GM12872 (cell line): ENCODE measurements around the gene DGKG.

Experiments used
- TF ChIP-seq, protein P1 (sequence below): IDR thresholded peaks from 3 replicates; pipeline ENCODE4 v1.5.1; 2011; ENCODE audit warnings: low read depth, mild to moderate bottlenecking, low read length, moderate library complexity; ENCODE audit not compliant: insufficient read depth

The DGKG gene

DNA sequence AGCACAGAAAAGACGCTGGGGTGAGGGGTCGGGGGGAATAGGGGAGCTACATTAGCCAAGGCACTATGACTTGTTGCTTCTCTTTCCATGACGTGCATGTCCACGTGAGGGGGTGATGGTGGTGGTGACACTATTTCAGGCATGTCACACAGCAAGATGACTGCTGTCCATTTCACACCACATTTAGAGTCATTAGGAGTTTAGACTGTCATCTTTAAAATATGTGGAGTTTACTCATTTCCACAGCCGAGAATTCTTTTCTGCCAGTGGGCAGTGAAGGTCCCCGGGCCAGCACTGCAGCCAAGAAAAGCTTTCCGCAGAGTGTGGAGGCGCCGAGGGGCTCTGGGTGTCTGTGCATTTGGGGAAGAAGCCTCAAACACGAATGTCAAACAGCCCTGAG, 954 bp upstream of the DGKG start:
- TF ChIP-seq, protein P1, sequence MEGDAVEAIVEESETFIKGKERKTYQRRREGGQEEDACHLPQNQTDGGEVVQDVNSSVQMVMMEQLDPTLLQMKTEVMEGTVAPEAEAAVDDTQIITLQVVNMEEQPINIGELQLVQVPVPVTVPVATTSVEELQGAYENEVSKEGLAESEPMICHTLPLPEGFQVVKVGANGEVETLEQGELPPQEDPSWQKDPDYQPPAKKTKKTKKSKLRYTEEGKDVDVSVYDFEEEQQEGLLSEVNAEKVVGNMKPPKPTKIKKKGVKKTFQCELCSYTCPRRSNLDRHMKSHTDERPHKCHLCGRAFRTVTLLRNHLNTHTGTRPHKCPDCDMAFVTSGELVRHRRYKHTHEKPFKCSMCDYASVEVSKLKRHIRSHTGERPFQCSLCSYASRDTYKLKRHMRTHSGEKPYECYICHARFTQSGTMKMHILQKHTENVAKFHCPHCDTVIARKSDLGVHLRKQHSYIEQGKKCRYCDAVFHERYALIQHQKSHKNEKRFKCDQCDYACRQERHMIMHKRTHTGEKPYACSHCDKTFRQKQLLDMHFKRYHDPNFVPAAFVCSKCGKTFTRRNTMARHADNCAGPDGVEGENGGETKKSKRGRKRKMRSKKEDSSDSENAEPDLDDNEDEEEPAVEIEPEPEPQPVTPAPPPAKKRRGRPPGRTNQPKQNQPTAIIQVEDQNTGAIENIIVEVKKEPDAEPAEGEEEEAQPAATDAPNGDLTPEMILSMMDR: no peak

DNA sequence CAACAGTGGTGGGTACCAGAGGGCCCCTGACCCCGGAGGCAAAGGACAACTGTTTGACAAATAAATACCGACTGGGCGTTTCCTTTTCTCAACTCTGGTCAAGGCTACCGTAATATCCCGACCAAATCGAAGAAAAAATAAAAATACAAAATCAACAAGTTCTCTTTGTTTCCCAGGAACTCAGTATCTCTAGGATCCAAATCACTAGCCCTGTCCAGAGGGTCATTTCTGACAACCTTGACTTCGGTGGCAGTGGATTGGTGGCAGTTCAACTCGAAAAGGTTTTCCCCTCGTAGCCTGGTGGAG, 456 bp upstream of the DGKG start:
- TF ChIP-seq, protein P1: no peak

DNA sequence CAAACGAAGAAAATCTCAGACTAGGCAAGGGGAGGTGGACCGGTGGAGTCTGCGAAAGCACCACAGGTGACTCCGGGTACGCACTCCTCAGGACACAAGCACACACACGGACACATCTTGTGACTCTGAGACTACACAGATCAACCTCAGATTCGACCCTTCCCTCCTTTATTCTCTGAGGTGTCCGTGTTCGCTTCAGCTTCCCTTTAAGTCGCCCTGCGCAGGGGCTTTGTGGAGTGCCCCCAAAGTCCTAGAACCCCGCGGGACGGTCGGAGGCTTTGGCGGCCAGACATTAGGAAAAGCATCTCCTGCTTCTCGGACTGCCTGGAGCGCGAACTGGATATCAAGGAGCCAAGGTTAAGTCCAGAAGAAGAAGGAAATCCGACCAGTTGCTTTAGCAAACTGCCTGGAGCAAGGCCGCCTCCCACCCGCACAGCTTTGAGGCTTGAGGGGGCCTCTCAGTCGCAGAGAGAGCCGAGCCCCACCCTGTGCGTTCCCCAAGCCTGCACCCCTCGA, 730 bp downstream of the DGKG start:
- TF ChIP-seq, protein P1: no peak

DNA sequence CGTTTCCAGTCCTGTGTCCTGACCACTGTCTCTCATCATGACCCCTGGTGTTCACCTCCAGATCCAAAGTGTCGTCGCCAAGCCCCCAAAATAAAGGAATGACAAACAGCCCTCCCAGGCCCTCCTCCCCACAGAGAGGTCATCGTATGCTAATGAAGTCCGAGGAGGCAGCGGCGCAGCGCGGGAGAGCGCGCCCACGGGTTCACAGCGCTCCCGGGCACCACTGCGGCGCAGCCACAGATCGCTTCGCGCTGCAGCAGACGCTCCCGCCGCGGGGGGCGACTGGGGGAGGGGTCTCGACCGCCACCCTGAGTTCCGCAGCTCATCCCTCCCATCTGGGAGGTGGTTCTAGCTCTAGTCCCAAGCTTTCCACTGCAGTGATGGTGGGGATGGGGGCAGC, 1.3 kb downstream of the DGKG start:
- TF ChIP-seq, protein P1: no peak

DNA sequence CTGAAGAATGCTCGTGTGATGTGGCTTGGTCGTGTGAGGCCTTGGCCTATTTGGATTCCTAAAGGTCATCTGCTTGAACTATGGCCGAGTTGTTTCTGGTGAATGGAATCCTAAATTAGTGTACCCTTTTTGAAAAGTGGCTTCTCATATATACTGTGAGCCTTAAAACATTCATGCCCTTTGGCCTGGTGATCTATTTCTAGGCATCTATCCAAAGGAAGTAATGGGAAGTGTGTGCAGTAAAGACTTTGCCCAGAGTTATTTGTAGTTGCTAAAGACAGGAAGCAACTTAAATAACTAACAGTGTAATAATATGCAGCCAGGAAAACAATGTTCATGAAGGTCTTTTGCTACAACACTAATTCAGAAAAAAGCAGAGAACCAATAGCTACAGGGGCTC, 3.0 kb downstream of the DGKG start:
- TF ChIP-seq, protein P1: no peak

DNA sequence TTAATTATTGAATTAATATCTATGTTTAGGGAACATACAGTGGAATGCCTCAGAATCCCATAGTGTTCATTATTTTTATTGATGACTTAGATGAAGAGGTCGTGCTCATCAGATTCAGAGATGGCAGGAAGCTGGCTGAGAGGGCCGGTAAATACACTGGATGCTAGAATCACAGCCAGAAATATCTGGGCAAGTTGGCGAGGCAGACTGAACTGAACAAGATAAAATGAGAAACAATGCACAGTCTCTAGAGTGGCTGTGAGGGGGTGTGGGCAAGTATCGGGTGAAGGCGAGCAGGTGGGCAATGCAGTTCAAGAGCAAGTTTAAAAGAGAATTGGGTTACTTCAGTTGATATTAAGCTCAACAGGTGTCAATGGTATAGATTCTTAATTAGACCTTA, 5.9 kb downstream of the DGKG start:
- TF ChIP-seq, protein P1: no peak

DNA sequence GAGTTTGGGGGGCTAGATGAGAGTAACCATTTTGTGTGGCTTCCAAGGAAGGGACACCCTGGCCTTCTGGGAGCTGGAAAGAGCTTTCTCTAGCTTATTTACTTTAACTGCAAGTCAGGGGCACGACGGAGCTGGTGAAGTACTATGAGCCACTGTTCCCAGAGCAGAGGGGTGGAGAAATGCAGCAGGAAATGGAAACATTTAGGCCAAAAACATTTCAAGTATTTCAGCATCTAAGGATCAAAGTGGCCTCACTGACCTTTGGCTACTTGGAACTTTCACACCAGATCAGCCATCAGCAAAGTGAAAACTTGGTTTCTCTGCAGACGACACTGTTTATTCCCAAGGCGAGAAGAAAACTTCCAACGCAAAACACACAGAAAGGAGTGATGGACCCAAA, 7.9 kb downstream of the DGKG start:
- TF ChIP-seq, protein P1: no peak

DNA sequence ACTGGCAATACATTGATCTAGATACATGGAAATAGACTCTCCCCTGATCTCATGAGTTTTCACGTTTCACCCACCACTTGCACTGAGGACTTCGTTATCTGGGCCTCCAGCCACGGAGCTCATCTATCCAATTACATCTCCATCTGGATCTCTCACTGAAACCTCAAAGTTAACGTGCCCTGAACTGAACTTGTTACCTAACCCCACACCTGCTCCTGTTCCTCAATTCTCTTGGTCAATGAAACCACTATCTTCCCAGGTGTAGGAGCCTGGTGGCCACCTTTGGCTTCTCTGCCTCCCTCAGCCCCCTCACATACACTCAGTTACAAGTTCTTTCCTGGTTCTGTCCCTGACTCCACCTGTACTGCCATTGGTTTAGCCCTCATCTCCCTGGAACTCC, 9.7 kb downstream of the DGKG start:
- TF ChIP-seq, protein P1: no peak
